NCI-H345 (cell line): Measurements from ENCODE around the gene PABPN1L.

Experiments
- DNase-seq: peaks from one replicate; lab custom pipeline; 2025; lab: John Stamatoyannopoulos, UW

Gene PABPN1L

DNA sequence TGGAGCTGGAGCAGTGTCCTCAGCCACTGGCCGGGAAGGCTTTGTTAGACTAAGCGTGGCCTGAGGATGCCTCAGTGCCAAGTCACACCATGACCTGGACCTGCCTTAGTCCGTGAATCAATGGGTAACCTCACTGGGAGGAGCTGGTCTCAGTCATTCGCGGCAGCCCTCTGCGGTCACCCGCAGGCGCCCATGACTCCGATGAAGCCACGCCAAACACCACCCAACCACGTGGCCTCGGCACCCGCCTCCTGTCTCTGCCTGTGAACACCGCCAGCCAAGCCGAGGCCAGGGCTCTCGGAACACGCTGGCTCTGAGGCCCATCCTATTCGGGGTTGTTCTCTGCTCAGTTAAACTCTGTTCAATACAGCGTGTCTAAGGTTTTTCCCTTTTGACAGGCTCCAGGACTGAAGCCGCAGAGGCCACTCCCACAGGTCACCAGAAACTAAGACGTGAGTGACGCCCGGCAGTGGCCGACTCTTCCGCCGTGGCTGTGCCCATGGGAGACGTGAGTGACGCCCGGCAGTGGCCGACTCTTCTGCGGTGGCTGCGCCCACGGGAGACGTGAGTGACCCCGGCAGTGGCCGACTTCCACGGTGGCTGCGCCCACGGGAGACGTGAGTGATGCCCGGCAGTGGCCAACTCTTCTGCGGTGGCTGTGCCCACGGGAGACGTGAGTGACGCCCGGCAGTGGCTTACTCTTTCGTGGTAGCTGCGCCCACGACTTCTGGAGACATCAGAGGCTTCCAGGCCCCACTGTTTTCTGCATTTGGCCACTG is 16.8 kb upstream of the PABPN1L start:
- DNase-seq = no peak

DNA sequence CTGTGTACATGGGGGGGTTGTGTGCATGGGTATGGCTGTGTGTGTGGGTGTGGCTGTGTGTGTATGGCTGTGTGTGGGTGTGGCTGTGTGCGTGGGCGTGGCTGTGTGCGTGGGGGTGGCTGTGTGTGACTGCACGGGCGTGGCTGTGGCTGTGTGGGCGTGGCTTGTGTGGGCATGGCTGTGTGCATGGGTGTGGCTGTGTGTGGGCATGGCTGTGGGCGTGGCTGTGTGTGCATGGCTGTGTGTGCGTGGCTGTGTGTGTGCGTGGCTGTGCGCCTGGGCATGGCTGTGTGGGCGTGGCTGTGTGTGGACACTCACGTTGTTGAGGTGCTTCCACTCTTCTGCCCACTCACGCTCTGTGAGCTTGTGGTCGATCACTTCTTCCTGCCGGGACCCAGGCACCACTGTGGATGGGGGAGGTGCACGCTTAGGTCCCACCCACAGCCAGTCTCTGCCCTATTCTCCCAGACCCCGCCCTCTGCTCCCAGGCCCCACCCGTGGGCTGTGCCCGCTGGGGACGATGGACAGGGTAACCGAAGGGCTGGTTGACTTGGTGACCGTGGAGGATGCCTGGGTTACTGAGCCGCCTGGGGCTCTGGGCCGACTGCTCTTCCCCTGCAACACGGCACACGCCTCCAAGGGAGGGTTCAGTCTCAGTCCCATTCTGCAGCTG is 16.0 kb upstream of the PABPN1L start:
- no peak for DNase-seq

DNA sequence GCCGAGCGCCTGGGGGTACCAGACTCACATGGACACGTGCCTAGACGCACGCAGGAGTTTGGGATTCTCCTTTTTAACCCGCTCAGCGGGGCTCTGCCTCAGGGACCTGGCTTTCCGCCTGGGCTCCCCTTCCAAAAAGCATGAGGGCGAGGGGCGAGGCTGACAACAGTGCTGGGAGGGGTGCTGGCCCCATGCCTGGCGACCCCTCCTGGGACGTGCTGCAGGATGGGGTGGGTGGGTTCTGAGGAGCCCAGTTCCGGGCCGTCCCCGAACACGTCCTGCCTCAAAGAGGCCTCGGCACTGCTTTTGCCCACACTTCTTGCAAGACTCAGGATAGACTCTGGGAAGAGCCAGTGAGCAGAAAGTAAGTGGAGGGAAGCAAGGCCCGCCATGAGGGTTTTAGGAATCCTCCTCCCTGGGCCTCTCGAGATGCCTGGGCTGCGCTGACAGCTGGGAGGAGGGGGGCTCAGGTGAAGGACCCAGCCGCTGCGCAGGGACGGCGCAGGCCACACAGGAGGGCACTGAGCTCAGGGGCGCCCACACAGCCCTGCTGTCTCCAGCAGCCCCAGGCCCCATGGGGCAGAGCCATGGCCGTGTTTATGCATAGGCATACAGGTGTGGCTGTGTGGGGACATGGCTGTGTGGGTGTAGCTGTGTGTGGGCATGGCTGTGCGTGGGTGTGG is 15.4 kb upstream of the PABPN1L start:
- DNase-seq = no peak

DNA sequence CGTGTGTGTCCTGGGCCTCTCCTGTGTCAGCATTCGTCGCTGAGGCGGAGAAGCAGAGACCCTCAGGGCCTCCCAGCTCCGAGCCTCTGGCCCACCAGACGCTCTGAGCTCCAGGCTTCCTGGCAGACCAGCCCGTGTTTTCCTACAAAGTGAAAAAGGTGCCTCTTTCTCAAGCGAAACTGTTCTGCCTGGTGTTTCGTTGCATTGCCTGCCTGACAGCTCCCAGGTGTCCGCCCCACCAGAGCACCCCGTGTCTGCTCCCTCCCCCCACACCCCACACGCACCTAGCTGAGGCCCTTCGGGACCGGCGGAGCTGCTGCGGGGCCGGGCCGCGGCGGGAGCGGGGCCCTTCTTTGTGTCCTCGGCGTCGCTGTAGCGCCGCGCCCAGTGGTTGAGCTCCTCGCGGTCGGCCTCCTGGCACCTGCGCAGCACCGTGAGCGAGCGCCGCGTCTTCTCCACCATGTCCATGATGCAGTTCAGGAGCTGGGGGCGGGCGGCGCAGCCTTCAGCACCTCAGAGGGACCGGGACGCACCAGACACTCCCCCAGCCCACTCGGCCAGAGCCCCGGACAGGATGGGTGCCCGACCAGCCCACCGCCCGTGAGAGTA is 14.7 kb upstream of the PABPN1L start:
- no peak for DNase-seq

DNA sequence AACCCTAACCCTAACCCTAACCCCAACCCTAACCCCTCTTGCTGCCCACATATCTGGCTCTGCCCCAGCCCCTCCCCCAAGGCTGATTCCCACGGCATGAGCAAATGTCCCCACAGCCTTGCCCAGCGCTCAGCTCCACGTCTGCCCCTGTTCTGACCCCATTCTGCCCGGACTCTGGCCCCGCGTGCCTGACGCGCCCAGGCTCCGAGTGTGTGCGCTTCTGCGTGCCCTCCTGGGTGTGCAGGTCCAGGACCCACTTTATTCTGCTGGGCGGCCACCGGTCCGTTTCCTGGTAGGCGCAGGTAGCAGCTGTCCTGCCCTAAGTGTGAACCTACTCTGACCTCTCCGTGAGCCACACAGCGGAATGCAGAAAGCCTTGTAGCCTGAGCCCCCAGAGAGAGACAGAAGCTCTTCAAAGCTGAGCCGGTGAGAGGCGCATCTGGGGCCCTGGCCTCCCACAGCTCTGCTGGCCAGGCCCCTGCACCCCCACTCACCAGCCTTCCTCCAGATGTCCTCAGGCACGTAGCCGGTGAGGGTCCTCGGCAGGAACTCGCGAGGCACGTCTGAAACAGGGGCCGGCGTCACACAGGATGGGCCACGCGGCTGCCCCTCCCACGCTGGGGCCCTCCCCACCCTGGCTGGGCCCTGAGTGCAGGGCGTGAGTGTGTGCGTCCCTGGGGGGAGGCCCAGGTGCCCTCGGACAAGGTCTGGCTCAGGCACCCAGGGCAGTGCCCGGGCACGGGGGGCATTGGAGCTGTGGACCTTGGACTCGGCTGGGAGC is 14.0 kb upstream of the PABPN1L start:
- DNase-seq = no peak

DNA sequence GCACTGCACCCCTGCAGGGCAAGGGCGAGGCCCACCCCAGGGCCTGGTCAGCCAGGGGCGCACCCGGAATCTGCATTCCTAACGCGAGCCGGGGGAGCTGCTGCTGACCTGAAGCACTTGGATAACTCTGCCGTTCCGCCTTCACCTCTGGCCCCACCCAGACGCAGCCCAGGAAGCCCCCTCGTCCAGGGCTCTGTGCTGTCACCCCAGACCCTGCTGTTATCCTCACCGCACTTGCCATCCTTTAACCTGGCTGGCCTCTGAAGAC is 13.3 kb upstream of the PABPN1L start:
- no peak for DNase-seq

DNA sequence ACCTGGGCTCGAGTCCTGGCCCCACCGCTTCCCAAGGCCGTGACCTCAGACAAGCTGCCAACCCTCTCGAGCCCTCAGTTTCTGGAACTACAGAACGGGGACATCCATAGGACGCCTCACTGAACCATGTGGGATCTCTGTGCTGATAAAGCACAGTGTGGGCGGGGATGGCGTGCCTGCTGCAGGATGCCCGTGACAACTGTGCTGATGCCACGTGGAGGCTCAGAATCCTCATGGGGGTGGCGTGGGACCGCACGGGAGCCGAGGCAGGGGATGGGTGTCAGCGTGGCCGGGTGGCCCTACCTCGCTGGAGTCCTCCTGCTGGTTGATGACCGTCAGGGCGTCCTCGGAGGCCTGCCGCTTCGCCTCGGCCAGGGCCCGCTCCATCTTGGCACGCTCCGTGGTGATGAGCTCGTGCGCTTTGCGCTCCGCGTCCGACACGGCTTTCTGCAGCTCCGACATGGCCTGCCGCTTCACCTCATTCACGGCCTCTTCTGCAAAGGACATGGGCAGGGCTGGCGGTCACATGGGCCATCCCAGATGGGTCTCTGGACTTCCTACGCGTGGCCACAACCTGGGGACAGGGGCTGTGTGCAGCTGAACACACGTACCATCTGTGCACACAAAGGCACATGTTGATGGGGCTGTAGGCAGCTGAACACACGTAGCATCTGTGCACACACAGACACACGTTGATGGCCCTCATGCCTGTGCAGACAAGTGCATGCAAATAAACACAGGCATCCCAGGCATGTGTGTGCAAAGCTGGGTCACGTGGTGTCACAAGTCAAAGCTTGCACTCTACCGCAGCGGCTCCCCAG is 12.7 kb upstream of the PABPN1L start:
- DNase-seq = no peak

DNA sequence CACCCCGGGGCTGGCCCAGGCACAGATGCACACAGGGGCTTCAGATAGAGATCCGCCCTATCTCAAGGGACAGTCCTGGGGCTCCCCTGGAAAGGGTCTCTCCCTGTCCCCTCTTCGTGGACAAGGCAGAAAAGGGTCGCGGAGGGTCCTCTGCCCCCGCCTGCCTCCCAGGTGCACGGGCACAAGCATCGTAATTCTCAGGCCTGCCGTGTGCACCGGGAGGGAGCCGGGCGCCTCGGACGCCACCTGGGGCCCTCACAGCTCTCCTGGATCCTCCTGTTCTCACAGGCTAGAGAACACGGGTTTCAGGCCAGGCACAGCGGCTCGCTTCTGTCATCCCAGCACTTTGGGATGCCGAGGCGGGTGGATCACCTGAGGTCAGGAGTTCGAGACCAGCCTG is 11.9 kb upstream of the PABPN1L start:
- DNase-seq = no peak

DNA sequence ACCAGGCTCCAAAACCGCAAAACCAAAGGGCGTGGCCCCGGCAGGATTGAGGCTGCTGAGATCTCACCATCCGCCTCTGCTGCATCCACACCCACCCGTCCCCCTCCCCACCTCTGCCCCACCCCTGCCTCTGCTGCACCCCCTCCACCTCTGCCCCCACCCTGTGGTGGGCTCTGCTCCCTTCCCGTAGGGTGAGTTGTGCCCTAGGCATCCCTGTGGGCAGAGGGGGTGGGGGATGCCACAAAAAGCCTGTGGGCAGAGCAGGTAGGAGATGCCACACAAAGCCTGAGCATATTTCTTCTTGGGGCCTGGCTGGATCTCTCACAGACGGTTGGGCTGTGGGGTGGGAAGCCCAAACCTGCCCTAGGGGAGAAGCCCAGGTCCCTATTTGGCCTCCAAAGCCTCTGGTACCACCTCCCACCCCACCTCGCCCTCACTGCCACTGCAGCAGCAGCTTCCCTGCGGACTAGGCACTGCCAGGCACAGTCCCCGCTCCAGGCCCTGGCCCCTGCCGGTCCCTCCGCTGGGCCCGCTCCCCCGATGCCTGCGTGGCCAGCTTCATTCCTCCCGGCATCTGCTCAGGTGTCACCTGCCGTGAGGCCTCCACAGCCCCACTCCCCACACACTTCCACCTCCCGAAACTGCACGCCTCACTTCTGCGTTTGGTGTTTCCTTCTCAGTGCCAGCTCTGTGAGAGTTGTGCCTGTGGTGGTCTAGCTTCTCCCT is 11.3 kb upstream of the PABPN1L start:
- DNase-seq = no peak

DNA sequence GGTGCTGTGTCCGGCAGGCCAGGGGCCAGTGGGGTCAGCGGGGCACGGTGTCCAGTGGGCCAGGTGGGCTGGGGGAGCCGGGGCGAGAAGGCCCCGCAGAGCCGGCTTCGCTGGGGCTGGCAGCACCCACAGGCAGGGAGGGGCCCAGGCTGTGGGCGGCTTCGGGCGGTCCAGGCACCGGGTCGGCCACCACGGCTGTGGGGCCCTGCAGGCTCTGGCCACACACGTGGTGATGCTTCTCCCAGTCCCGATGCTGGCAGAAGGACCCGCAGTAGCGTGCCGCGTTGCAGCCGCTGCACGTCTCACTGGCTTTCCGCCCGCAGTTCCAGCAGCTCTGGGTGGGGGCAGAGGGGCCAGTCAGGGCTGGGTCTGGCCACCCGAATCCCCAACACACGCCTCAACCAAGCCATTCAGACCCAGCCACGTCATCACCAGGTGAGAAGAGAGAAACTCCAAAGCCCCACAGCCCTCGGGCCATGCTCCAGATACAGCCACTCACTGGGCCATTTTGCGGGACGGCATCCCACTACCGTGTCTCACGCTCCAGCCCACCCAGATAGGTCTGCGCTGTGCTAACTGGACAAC is 10.6 kb upstream of the PABPN1L start:
- DNase-seq = no peak

DNA sequence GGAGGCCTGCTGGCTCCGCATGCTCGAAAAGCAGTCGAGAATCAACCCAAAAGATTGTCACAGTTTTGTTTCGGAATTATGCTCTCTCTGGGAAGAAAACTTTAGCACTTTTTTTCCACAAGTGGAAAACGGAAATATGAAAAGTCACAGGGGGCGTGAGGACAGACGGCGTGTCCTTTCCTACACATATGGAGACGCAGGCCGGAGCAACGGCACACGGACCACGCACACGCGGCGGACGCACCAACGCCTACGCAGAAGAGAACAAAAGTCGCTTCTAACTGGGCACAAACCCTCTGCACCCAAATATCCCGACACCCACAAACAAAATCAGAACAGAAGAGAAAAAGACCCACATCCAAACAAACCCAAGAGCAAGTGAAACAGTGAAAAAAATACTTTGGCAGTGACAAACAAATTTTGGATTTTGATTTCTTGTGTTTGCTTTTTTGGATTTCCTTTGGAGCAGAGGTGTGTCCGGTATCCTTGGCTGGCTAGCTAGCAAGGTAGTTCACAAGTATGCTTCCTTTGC is 9.3 kb upstream of the PABPN1L start:
- DNase-seq = no peak

DNA sequence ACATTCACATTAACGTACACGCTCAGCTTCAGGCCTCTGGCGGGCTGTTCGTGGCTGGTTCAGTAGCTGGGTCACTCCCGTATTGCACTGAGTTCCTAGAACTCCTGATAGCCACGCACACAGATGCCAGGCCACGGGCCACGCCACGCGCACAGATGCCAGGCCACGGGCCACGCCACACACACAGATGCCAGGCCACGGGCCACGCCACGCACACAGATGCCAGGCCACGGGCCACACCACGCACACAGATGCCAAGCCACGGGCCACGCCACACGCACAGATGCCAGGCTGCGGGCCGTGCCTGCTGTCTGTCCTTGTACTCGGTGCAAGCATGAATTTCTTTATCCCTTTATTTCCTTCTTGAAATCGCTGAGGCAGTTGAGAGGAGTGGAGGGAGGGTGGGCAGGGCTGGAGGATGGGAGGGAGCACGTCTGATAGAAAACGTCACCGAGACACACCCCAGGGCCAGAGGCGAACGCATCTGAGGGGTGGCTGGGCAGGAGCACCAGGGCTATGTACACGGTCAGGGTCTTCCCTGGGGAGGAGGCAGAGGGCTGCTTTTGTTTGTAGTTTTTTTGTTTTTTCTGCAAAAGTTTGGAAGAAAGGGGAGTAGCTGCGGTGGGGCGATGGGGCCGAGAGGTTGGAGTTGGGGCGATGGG is 8.6 kb upstream of the PABPN1L start:
- no peak for DNase-seq

DNA sequence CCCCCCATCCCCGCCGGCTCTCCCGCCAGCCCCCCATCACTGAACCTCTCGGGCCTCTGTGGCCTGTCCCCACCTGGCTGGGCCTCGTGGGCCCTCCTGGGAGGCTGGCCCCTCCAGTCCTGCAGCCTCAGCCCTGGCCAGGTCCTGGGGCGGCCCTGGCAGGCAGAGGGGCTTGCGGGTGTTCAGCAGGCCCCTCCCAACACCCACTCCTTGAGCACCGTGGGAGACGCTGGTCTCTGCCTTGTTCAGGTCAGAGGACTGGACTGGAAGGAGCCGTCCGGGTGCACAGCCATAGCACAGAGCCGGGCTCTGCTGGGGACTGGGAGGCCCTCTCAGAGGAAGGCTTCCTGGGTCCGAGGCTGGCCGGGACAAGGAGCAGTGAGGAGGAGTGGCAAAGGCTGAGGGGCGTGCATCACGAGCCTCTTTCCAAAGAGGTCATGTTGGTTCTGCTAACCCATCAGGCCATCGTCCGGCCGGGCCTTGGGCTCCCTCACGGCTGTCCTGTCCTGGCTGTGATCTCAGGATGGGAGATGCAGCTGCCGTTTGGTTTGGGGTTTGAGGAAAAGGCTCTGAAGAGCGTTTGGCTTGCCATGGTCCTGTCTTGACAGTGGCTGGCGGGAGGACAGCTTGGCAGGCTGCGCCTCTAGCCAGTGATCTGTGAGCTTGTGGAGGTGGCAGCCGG is 6.3 kb upstream of the PABPN1L start:
- DNase-seq = no peak

DNA sequence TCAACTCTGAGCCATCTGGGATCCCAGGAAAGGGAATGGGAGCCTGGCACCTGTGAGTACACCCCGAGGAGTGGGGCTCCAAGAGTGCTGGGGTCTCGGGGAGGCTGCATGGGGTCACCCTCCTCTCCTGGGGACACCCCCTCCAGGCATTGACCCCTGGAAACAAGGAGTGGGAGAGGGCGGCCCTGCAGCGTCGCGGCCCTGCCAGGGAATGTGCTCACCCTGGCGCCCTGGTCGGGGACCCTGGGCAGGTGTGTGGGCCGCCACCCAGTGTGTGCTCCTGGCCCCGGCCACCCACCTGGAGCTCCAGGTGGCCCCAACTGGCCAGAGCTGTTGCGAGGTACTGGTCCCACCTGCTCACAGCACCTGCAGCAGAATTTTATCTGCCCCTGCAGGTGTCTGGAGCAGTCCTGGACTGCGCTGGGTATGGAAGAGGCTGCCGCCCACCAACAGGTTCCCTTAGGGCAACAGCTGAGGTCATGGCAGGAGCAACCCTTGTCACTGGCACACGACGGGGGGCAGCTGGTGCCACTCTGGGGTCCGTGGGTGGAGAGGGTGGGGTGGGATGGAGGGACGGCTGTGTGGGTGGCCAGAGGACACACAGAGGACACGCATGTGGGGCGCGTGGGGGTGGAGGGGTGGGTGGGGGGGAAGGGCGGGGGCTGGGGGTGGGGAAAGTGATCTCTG is 5.4 kb upstream of the PABPN1L start:
- no peak for DNase-seq

DNA sequence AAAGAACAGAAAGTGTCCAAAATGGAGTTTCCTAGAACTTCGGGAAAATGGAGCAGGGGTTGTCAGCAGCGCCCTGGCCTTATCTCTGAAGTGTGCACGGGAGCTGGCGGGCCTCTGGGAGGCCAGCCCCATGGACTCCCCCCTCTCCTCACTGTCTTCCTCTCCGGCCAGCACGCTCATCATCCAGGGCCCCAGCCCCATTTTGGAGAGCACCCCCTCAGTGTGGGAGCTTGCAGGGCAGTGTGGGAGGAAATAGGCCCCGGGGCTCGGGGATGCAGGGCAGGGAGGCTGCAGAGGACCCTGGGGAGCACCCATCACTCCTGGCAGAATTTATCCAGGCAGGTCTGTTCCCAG is 4.9 kb upstream of the PABPN1L start:
- no peak for DNase-seq

DNA sequence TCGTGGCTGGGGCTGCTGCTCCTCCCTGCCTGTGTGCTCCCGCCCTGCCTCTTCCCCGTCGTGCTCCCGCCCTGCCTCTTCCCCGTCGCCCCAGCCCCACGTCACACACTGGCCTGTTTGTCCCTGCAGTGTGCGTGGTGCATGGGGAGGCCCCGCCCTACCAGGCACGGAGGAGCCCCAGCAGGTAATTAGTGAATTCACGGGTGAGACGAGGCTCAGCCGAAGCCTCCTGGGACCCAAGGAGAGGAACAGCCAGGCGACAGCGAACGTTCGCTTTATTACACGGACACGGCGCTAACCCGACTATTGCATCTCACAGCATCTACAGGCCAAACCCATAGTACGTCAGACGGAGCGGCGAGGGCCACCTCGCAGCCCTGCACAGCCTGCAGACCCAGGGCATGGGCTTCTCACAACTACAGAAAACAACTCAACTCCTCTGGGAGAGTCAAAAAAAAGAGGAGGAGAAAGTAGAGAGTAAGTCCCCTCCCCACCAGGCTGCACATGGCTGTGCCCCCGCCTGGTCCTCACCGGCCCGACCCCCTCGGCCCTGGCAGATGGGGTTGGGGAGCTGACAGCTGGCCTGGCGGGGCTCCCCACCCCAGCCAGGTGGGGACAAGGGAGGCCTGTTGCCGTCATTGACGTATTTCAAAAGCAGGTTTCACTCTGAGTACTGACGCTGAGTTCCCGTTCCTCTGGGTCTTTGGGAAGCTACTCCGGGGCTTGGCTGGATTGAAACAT is 4.3 kb upstream of the PABPN1L start:
- no peak for DNase-seq

DNA sequence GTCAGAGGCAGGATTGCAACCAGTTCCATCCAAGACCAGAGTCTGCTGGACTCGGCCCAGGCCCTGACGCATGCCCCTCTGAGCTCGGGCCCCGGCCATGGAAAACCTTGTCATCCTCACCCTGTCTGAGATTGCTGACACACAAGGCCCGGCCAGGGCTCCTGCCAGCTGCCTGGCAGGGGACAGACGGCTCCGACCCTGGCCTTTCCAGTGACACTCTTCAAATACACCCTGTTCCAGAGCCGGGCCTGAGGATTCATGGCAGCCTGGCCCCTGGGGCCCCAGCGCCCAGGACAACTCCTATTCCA is 3.2 kb upstream of the PABPN1L start:
- no peak for DNase-seq
